OCI-LY7 (cell line): ENCODE results near the gene RCVRN. TPM values are rescaled to one million over a fixed set of nuclear protein-coding genes. Genes with fewer than 3 reads are reported as not detected.

Experiments
- BruUV-seq: library from RNA; stranded (reverse); fragments of 400-500 nt; replicated peaks from 2 replicates; lab custom pipeline; 2021; lab: Mats Ljungman, UMichigan
- CTCF ChIA-PET: fragments of 300-600 bp; sonication (Branson Sonifier 250); formaldehyde crosslinking; loops from one replicate; lab custom pipeline; 2022; ENCODE audit warnings: antibody characterized with exemption; ENCODE audit not compliant: unreplicated experiment; lab: Charles Lee
- POLR2A ChIA-PET: fragments of 300-600 bp; sonication (Branson Sonifier 250); formaldehyde crosslinking; loops from one replicate; lab custom pipeline; 2022; ENCODE audit warnings: antibody characterized with exemption; lab: Charles Lee
- DNase-seq: peaks from one replicate; pipeline ENCODE4 v3.0.0-alpha.2; 2015; ENCODE audit warnings: low spot score
- H2AFZ ChIP-seq: fragments of 200-600 bp; sonication (generic), shearing (Covaris generic); 2 replicates; pipeline ENCODE4 v1.6.1; 2014; ENCODE audit warnings: mild to moderate bottlenecking, antibody characterized with exemption, low read length, moderate library complexity
- H3K27ac ChIP-seq: fragments of 200-600 bp; sonication (generic); 2 replicates; pipeline ENCODE4 v1.5.1; 2014; ENCODE audit warnings: mixed run types, low read depth, mild to moderate bottlenecking, moderate library complexity, low read length, inconsistent platforms; ENCODE audit not compliant: poor library complexity, severe bottlenecking
- H3K36me3 ChIP-seq: fragments of 200-600 bp; sonication (generic); 2 replicates; pipeline ENCODE4 v1.6.1; 2014; ENCODE audit warnings: mild to moderate bottlenecking, antibody characterized with exemption, low read length, moderate library complexity, mixed read lengths; ENCODE audit not compliant: insufficient read depth
- H3K4me1 ChIP-seq: fragments of 200-600 bp; sonication (generic); 2 replicates; pipeline ENCODE4 v1.5.1; 2014; ENCODE audit warnings: mild to moderate bottlenecking, low read length; ENCODE audit not compliant: insufficient read depth, poor library complexity, severe bottlenecking
- H3K4me2 ChIP-seq: fragments of 200-600 bp; sonication (generic); 2 replicates; pipeline ENCODE4 v1.6.1; 2014; ENCODE audit warnings: mild to moderate bottlenecking, low read length
- H3K4me3 ChIP-seq: fragments of 200-600 bp; sonication (generic); 2 replicates; pipeline ENCODE4 v1.5.1; 2014; ENCODE audit warnings: mild to moderate bottlenecking, low read depth, low read length; ENCODE audit not compliant: poor library complexity, severe bottlenecking
- H3K79me2 ChIP-seq: fragments of 200-600 bp; sonication (generic); 2 replicates; pipeline ENCODE4 v1.6.1; 2016; ENCODE audit warnings: low read depth, mild to moderate bottlenecking, low read length, moderate library complexity, mixed read lengths; ENCODE audit not compliant: insufficient read depth
- H3K9me2 ChIP-seq: fragments of 200-600 bp; sonication (generic); 2 replicates; pipeline ENCODE4 v1.6.1; 2016; ENCODE audit warnings: mild to moderate bottlenecking, low read length, mixed read lengths; ENCODE audit not compliant: insufficient read depth
- H3K9me3 ChIP-seq: fragments of 200-600 bp; sonication (generic); 2 replicates; pipeline ENCODE4 v1.6.1; 2014; ENCODE audit warnings: mild to moderate bottlenecking, mixed run types, low read length, mixed read lengths
- H4K20me1 ChIP-seq: fragments of 200-600 bp; sonication (generic); 2 replicates; pipeline ENCODE4 v1.6.1; 2014; ENCODE audit warnings: mild to moderate bottlenecking, antibody characterized with exemption, low read length, moderate library complexity, mixed read lengths; ENCODE audit not compliant: insufficient read depth
- CTCF ChIP-seq: fragments of 200-600 bp; sonication (generic); conservative IDR thresholded peaks from 2 replicates; pipeline ENCODE4 v1.5.1; 2014; ENCODE audit warnings: mild to moderate bottlenecking, antibody characterized with exemption, low read length, moderate library complexity, mixed read lengths
- EZH2phosphoT487 ChIP-seq: fragments of 200-600 bp; sonication (generic); IDR thresholded peaks from 2 replicates; pipeline ENCODE4 v1.6.1; 2018; ENCODE audit warnings: low read depth, borderline replicate concordance, mild to moderate bottlenecking, mixed run types, antibody characterized with exemption, low read length, moderate library complexity, mixed read lengths
- intact Hi-C: fragments of 100-400 bp; cut with micrococcal nuclease; formaldehyde crosslinking; loops from one replicate; pipeline ENCODE4 v1.10.0; 2022; ENCODE audit not compliant: unreplicated experiment
- total RNA-seq, 2 experiments: library from RNA; depleted of rRNA in 1 of 2; stranded (reverse); fragments of >200 nt in 1 of 2; shearing (Covaris generic) in 1 of 2; gene quantifications; 2 replicates each; pipeline ENCODE4 v1.2.3, GENCODE V29; 2014 to 2022

Gene RCVRN
- total RNA-seq, 2 experiments from 2014 or later, result not detected

- Histone ChIP-seq H3K9me2 (no peaks in the 10 kb centered on the region), H3K79me2 (no peaks in the 10 kb centered on the region), H3K9me3 (no peaks in the 10 kb centered on the region), H3K36me3 (no peaks in the 10 kb centered on the region), H3K4me1 (no peaks in the 10 kb centered on the region), H4K20me1 (no peaks in the 10 kb centered on the region), H3K4me2 (no peak overlapping the region), H2AFZ (no peak overlapping the region), H3K27ac (no peak overlapping the region), H3K4me3 (no peak overlapping the region)
- BruUV-seq, result no TSS peak
- DNase-seq, result no peak
- intact Hi-C loops, result no loop called here
- CTCF ChIA-PET, result no interaction called here
- no peak for TF ChIP-seq CTCF
- POLR2A ChIA-PET, result no interaction called here
Observed at GRCh38 chr17:9948928-9949327, 43.9 kb upstream of the RCVRN start.

- intact Hi-C loops, result no loop called here
- Histone ChIP-seq H3K4me1 (no peaks in the 10 kb centered on the region), H3K79me2 (no peaks in the 10 kb centered on the region), H2AFZ (no peak overlapping the region), H4K20me1 (no peaks in the 10 kb centered on the region), H3K4me3 (no peak overlapping the region), H3K27ac (no peak overlapping the region), H3K4me2 (no peak overlapping the region), H3K9me2 (no peaks in the 10 kb centered on the region), H3K36me3 (no peaks in the 10 kb centered on the region), H3K9me3 (no peaks in the 10 kb centered on the region)
- TF ChIP-seq CTCF, result no peak
- TF ChIP-seq EZH2phosphoT487, result no peak
- ChIA-PET CTCF (no interaction called here), POLR2A (no interaction called here)
- no peak for DNase-seq
- BruUV-seq, result no TSS peak
Observed at GRCh38 chr17:9944704-9945103, 39.6 kb upstream of the RCVRN start.

DNA sequence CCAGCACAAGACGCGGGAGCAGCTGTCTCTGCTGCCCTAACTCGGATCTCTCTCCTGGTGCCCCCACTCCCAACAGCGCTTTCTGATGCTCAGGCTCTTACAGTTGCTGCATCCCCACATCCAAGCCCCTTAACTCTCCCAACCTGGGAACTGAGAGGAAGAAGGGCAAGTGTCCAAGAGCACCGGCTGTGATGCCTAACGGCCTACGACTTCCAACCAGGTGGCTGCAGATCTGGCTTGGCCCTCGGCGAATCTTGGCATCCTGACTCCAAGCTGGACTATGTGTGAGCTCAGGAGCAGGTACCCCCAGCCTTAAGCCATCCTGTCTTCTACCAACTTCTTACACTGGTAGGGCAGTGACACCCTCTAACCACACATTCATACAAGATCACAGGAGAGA lies 38.3 kb upstream of the RCVRN start:
- intact Hi-C loops, result no loop called here
- Histone ChIP-seq H3K27ac (no peak overlapping the region), H3K79me2 (no peaks in the 10 kb centered on the region), H2AFZ (no peak overlapping the region), H3K9me2 (no peaks in the 10 kb centered on the region), H3K9me3 (no peaks in the 10 kb centered on the region), H3K4me2 (no peak overlapping the region), H3K4me1 (no peaks in the 10 kb centered on the region), H3K4me3 (no peak overlapping the region), H3K36me3 (no peaks in the 10 kb centered on the region), H4K20me1 (no peaks in the 10 kb centered on the region)
- POLR2A ChIA-PET, result no interaction called here
- no TSS peak for BruUV-seq
- DNase-seq, result no peak
- TF ChIP-seq EZH2phosphoT487, result no peak
- CTCF ChIA-PET, result no interaction called here
